ENCODE data around the gene TGIF2. TPM values are rescaled to one million over a fixed set of nuclear protein-coding genes. Genes with fewer than 3 reads are reported as not detected.

Gene TGIF2
- total and polyA plus RNA-seq, 9 of the 15 experiments (the other 6 are each of a cell fraction or from before 2014, with no cell fraction given) = 6.8 to 27.8 (median 15.7) TPM

DNA sequence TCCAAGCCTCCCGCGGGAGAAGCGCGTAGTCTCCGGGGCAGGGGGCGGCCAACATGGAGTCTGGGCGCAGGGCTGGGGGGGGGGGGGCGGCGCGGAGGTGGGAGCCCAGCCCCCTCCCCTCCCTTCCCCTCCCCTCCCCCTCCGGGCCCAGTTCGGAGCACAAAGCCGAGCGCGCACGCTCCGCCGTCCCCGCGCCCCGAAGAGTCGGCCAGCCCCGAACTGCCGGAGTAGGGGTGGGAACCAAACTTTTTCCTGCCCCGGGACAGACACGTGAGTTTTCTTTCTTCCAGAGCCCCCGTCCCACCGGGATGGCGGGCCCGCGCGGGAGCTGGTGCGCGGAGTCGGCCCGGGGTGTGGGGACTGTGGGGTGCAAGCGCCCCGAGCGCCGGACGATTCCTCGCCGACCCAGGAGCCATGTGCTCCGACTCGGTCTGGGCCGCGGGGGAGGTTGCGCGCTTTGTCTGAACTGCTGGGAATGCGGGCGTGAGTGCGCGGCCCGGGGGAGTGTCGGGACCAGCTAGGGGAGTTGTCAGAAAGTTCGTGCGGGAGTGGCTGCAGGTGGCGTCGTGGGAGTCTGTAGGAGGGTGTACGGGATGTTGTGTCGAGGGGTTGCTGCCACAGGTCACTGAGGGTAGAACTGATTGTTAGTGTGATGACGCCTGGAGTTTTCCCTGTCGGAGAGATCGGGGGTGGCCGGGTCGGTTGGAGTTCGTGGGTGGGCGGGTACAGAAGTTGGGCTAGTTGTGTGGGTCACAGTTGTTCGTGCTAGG lies 1.2 kb downstream of the TGIF2 start (continued):
- TF ChIP-seq, protein P1, sequence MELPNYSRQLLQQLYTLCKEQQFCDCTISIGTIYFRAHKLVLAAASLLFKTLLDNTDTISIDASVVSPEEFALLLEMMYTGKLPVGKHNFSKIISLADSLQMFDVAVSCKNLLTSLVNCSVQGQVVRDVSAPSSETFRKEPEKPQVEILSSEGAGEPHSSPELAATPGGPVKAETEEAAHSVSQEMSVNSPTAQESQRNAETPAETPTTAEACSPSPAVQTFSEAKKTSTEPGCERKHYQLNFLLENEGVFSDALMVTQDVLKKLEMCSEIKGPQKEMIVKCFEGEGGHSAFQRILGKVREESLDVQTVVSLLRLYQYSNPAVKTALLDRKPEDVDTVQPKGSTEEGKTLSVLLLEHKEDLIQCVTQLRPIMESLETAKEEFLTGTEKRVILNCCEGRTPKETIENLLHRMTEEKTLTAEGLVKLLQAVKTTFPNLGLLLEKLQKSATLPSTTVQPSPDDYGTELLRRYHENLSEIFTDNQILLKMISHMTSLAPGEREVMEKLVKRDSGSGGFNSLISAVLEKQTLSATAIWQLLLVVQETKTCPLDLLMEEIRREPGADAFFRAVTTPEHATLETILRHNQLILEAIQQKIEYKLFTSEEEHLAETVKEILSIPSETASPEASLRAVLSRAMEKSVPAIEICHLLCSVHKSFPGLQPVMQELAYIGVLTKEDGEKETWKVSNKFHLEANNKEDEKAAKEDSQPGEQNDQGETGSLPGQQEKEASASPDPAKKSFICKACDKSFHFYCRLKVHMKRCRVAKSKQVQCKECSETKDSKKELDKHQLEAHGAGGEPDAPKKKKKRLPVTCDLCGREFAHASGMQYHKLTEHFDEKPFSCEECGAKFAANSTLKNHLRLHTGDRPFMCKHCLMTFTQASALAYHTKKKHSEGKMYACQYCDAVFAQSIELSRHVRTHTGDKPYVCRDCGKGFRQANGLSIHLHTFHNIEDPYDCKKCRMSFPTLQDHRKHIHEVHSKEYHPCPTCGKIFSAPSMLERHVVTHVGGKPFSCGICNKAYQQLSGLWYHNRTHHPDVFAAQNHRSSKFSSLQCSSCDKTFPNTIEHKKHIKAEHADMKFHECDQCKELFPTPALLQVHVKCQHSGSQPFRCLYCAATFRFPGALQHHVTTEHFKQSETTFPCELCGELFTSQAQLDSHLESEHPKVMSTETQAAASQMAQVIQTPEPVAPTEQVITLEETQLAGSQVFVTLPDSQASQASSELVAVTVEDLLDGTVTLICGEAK (IDR thresholded peaks at IDR 0.05) = peak; percentile 40; the same call in 1 of the 2 replicates
- TF ChIP-seq, protein P1 (CRISPR knock-in tag; IDR thresholded peaks at IDR 0.05) = no peak
- TF ChIP-seq, protein P2, sequence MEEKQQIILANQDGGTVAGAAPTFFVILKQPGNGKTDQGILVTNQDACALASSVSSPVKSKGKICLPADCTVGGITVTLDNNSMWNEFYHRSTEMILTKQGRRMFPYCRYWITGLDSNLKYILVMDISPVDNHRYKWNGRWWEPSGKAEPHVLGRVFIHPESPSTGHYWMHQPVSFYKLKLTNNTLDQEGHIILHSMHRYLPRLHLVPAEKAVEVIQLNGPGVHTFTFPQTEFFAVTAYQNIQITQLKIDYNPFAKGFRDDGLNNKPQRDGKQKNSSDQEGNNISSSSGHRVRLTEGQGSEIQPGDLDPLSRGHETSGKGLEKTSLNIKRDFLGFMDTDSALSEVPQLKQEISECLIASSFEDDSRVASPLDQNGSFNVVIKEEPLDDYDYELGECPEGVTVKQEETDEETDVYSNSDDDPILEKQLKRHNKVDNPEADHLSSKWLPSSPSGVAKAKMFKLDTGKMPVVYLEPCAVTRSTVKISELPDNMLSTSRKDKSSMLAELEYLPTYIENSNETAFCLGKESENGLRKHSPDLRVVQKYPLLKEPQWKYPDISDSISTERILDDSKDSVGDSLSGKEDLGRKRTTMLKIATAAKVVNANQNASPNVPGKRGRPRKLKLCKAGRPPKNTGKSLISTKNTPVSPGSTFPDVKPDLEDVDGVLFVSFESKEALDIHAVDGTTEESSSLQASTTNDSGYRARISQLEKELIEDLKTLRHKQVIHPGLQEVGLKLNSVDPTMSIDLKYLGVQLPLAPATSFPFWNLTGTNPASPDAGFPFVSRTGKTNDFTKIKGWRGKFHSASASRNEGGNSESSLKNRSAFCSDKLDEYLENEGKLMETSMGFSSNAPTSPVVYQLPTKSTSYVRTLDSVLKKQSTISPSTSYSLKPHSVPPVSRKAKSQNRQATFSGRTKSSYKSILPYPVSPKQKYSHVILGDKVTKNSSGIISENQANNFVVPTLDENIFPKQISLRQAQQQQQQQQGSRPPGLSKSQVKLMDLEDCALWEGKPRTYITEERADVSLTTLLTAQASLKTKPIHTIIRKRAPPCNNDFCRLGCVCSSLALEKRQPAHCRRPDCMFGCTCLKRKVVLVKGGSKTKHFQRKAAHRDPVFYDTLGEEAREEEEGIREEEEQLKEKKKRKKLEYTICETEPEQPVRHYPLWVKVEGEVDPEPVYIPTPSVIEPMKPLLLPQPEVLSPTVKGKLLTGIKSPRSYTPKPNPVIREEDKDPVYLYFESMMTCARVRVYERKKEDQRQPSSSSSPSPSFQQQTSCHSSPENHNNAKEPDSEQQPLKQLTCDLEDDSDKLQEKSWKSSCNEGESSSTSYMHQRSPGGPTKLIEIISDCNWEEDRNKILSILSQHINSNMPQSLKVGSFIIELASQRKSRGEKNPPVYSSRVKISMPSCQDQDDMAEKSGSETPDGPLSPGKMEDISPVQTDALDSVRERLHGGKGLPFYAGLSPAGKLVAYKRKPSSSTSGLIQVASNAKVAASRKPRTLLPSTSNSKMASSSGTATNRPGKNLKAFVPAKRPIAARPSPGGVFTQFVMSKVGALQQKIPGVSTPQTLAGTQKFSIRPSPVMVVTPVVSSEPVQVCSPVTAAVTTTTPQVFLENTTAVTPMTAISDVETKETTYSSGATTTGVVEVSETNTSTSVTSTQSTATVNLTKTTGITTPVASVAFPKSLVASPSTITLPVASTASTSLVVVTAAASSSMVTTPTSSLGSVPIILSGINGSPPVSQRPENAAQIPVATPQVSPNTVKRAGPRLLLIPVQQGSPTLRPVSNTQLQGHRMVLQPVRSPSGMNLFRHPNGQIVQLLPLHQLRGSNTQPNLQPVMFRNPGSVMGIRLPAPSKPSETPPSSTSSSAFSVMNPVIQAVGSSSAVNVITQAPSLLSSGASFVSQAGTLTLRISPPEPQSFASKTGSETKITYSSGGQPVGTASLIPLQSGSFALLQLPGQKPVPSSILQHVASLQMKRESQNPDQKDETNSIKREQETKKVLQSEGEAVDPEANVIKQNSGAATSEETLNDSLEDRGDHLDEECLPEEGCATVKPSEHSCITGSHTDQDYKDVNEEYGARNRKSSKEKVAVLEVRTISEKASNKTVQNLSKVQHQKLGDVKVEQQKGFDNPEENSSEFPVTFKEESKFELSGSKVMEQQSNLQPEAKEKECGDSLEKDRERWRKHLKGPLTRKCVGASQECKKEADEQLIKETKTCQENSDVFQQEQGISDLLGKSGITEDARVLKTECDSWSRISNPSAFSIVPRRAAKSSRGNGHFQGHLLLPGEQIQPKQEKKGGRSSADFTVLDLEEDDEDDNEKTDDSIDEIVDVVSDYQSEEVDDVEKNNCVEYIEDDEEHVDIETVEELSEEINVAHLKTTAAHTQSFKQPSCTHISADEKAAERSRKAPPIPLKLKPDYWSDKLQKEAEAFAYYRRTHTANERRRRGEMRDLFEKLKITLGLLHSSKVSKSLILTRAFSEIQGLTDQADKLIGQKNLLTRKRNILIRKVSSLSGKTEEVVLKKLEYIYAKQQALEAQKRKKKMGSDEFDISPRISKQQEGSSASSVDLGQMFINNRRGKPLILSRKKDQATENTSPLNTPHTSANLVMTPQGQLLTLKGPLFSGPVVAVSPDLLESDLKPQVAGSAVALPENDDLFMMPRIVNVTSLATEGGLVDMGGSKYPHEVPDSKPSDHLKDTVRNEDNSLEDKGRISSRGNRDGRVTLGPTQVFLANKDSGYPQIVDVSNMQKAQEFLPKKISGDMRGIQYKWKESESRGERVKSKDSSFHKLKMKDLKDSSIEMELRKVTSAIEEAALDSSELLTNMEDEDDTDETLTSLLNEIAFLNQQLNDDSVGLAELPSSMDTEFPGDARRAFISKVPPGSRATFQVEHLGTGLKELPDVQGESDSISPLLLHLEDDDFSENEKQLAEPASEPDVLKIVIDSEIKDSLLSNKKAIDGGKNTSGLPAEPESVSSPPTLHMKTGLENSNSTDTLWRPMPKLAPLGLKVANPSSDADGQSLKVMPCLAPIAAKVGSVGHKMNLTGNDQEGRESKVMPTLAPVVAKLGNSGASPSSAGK (IDR thresholded peaks at IDR 0.05) = peak; percentile 98
- TF ChIP-seq TEAD1 (CRISPR knock-in tag; IDR thresholded peaks at IDR 0.05) (peak in 1 of 2 experiments; percentile 79; a peak in 1 of 4 replicates), HSF4 (CRISPR knock-in tag; IDR thresholded peaks at IDR 0.05; ENCODE audit: borderline replicate concordance) (no peak), BHLHE40 (IDR thresholded peaks at IDR 0.05; ENCODE audit: low read length) (peak; percentile 58)

Measured in K562 (cell line).